HS-5 (cell line): ENCODE measurements around the gene HDAC9.
"Not testable (repeated sequence)": the region's sequence is repeated elsewhere in the genome, so short reads cannot be mapped to it uniquely, and the experiment has no call there.

ENCODE experiments used
- DNase-seq: peaks from one replicate; pipeline ENCODE4 v3.0.0-alpha.2; 2012; ENCODE audit warnings: low read depth

Gene HDAC9

GRCh38 chr7:18975689-18976280 lies 480.2 kb downstream of the HDAC9 start:
- no peak for DNase-seq

GRCh38 chr7:18976715-18977471 lies 481.3 kb downstream of the HDAC9 start:
- DNase-seq = no peak

GRCh38 chr7:18978108-18978495 lies 482.6 kb downstream of the HDAC9 start:
- DNase-seq = peak; percentile 91

GRCh38 chr7:18990700-18991099 lies 495.2 kb downstream of the HDAC9 start:
- DNase-seq = not testable (repeated sequence)

GRCh38 chr7:18993933-18994668 lies 498.6 kb downstream of the HDAC9 start:
- peak; percentile 50 for DNase-seq

- no peak for DNase-seq
These were observed 499.7 kb downstream of the HDAC9 start for GRCh38 chr7:18995270-18995671.

- no peak for DNase-seq
These were observed 500.4 kb downstream of the HDAC9 start for GRCh38 chr7:18995811-18996426.

- no peak for DNase-seq
These were observed 501.0 kb downstream of the HDAC9 start for GRCh38 chr7:18996583-18996982.

- no peak for DNase-seq
These were observed 502.1 kb downstream of the HDAC9 start for GRCh38 chr7:18997477-18998150.

GRCh38 chr7:19000410-19000809 lies 504.9 kb downstream of the HDAC9 start:
- DNase-seq = no peak

- DNase-seq = no peak
These were observed 506.3 kb downstream of the HDAC9 start for GRCh38 chr7:19001854-19002253.

GRCh38 chr7:19009241-19009935 lies 513.8 kb downstream of the HDAC9 start:
- peak; percentile 65 for DNase-seq

- DNase-seq = no peak
These were observed 514.4 kb downstream of the HDAC9 start for GRCh38 chr7:19009936-19010280.

GRCh38 chr7:19011212-19011611 lies 515.7 kb downstream of the HDAC9 start:
- DNase-seq = no peak

GRCh38 chr7:19015098-19015497 lies 519.5 kb downstream of the HDAC9 start:
- no peak for DNase-seq

GRCh38 chr7:19016140-19016539 lies 520.6 kb downstream of the HDAC9 start:
- DNase-seq = no peak

GRCh38 chr7:19017374-19017773 lies 521.8 kb downstream of the HDAC9 start:
- no peak for DNase-seq

- no peak for DNase-seq
These were observed 524.5 kb downstream of the HDAC9 start for GRCh38 chr7:19020062-19020461.

GRCh38 chr7:19020711-19021110 lies 525.2 kb downstream of the HDAC9 start:
- peak; percentile 48 for DNase-seq

GRCh38 chr7:19023477-19023876 lies 527.9 kb downstream of the HDAC9 start:
- no peak for DNase-seq

GRCh38 chr7:19024261-19024660 lies 528.7 kb downstream of the HDAC9 start:
- DNase-seq = peak; percentile 34

GRCh38 chr7:19026888-19027287 lies 531.3 kb downstream of the HDAC9 start:
- no peak for DNase-seq
